Gastrocnemius medialis (tissue), 4 donors: Measurements from ENCODE around the gene FYN. TPM values are rescaled to one million over a fixed set of nuclear protein-coding genes. Genes with fewer than 3 reads are reported as not detected.

ENCODE experiments used
- ATAC-seq, 2 donors: fragments of 150-250 bp; one replicate each; pipeline ENCODE4 v1.9.1; 2016
- DNase-seq, 2 donors: peaks; one replicate each; pipeline ENCODE4 v3.0.0-alpha.2; 2019
- H3K27ac ChIP-seq, 4 donors: fragments of 200-600 bp; sonication (generic); 1 replicate in 1 of 4; 2 replicates in 3 of 4; pipeline ENCODE4 v1.5.1; 2016 to 2018; ENCODE audit warnings: mild to moderate bottlenecking in 2 of 4, moderate library complexity in 1 of 4
- H3K27me3 ChIP-seq, 3 donors: fragments of 200-600 bp; sonication (generic) in 2 of 3; 1 replicate in 1 of 3; 2 replicates in 2 of 3; pipeline versions ENCODE4 v1.5.1 to v1.6.0; 2016 to 2019; ENCODE audit warnings: mild to moderate bottlenecking in 1 of 3, moderate library complexity in 1 of 3
- H3K36me3 ChIP-seq, 2 donors: fragments of 200-600 bp; sonication (generic) in 1 of 2; one replicate each; pipeline ENCODE4 v1.5.1; 2017 to 2018
- H3K4me1 ChIP-seq, 2 donors: fragments of 200-600 bp; sonication (generic) in 1 of 2; one replicate each; pipeline ENCODE4 v1.5.1; 2016 to 2017; ENCODE audit warnings: mild to moderate bottlenecking in 2 of 2
- H3K4me3 ChIP-seq, 4 donors: fragments of 200-600 bp; sonication (generic) in 3 of 4; 1 replicate in 1 of 4; 2 replicates in 3 of 4; pipeline ENCODE4 v1.5.1; 2016 to 2019; ENCODE audit warnings: mild to moderate bottlenecking in 2 of 4
- H3K9me3 ChIP-seq, 3 donors: fragments of 200-600 bp; sonication (generic) in 2 of 3; 1 replicate in 1 of 3; 2 replicates in 2 of 3; pipeline ENCODE4 v1.5.1; 2016 to 2019
- CTCF ChIP-seq, 5 experiments: fragments of 450-650 bp in 3 of 5; fragments of 200-600 bp in 2 of 5; sonication (generic) in 2 of 5; IDR thresholded peaks in 4 of 5; conservative IDR thresholded peaks in 1 of 5; 1 replicate in 4 of 5; 2 replicates in 1 of 5; pipeline ENCODE4 v1.5.1; 2016 to 2019; ENCODE audit warnings: antibody characterized with exemption in 5 of 5, mild to moderate bottlenecking in 3 of 5, moderate library complexity in 3 of 5
- POLR2A ChIP-seq, 2 donors: fragments of 450-650 bp; IDR thresholded peaks; one replicate each; pipeline ENCODE4 v1.6.1; 2017; ENCODE audit warnings: antibody characterized with exemption in 2 of 2, mild to moderate bottlenecking in 2 of 2, moderate library complexity in 2 of 2
- in situ Hi-C, 4 donors: fragments of 200-750 bp; cut with MboI; loops; one replicate each; pipeline versions ENCODE4 v1.15.0 to v1.8.0; 2017; ENCODE audit warnings: low sequenced_read_pairs in 4 of 4
- intact Hi-C: fragments of 100-400 bp; cut with DNase I; formaldehyde crosslinking; loops from one replicate; pipeline ENCODE4 v1.15.1; 2023; ENCODE audit warnings: low total_unique reads
- total RNA-seq, 4 donors: library from RNA; depleted of rRNA; stranded (reverse); fragments of >200 nt; gene quantifications; one replicate each; pipeline versions ENCODE4 v1.1.0 to v1.2.3, GENCODE V29; 2016

Gene FYN
- total RNA-seq, 4 donors from 2014 or later: 9.2 to 36.8 (median 17.0) TPM

GRCh38 chr6:111709201-111709600 lies 164.1 kb downstream of the FYN start:
- Histone ChIP-seq H3K4me1 (peaks cover 28 to 31% of the 10 kb centered on the region in 2 donors), H3K9me3 (no peaks in the 10 kb centered on the region), H3K4me3 (no peak overlapping the region), H3K36me3 (no peaks in the 10 kb centered on the region), H3K27me3 (no peaks in the 10 kb centered on the region), H3K27ac (no peak overlapping the region)
- no peak for DNase-seq
- intact Hi-C loops: no loop called here
- in situ Hi-C loops: loop anchor here (5.0 to 10.0 kb wide), 3 partner anchors 288 to 336 kb away; no protein-coding TSS in a partner anchor
- no peak for ATAC-seq
- TF ChIP-seq CTCF (IDR thresholded peaks at IDR 0.05 in 4 of 5, conservative IDR thresholded peaks at IDR 0.05 in 1 of 5): no peak
- no peak for TF ChIP-seq POLR2A (IDR thresholded peaks at IDR 0.05)

GRCh38 chr6:111707773-111708172 lies 165.5 kb downstream of the FYN start:
- H3K4me1 ChIP-seq: peaks cover 28% of the 10 kb centered on the region in 2 donors
- H3K36me3 ChIP-seq: no peaks in the 10 kb centered on the region
- no peaks in the 10 kb centered on the region for H3K9me3 ChIP-seq
- ATAC-seq (no peak), DNase-seq (no peak)
- H3K27me3 ChIP-seq: no peaks in the 10 kb centered on the region
- in situ Hi-C loops (loop anchor here (5.0 to 10.0 kb wide), 3 partner anchors 290 to 337 kb away; no protein-coding TSS in a partner anchor), intact Hi-C loops (no loop called here)
- H3K4me3 ChIP-seq: no peak overlapping the region
- H3K27ac ChIP-seq: no peak overlapping the region
- no peak for TF ChIP-seq CTCF (IDR thresholded peaks at IDR 0.05 in 4 of 5, conservative IDR thresholded peaks at IDR 0.05 in 1 of 5)
- no peak for TF ChIP-seq POLR2A (IDR thresholded peaks at IDR 0.05)

GRCh38 chr6:111706841-111707391 lies 166.3 kb downstream of the FYN start:
- TF ChIP-seq POLR2A (IDR thresholded peaks at IDR 0.05): no peak
- no peak for TF ChIP-seq CTCF (IDR thresholded peaks at IDR 0.05 in 4 of 5, conservative IDR thresholded peaks at IDR 0.05 in 1 of 5)
- Histone ChIP-seq H3K27ac (no peak overlapping the region), H3K9me3 (no peaks in the 10 kb centered on the region), H3K4me1 (peaks cover 19 to 20% of the 10 kb centered on the region in 2 donors), H3K36me3 (no peaks in the 10 kb centered on the region), H3K27me3 (no peaks in the 10 kb centered on the region), H3K4me3 (no peak overlapping the region)
- DNase-seq (no peak), ATAC-seq (no peak)
- in situ Hi-C loops (loop anchor here (5.0 to 10.0 kb wide), 3 partner anchors 290 to 338 kb away; no protein-coding TSS in a partner anchor), intact Hi-C loops (no loop called here)

GRCh38 chr6:111703723-111704122 lies 169.5 kb downstream of the FYN start:
- ATAC-seq (no peak), DNase-seq (no peak)
- H3K4me1 ChIP-seq: no peaks in the 10 kb centered on the region
- no peak overlapping the region for H3K27ac ChIP-seq
- intact Hi-C loops: no loop called here
- no peaks in the 10 kb centered on the region for H3K27me3 ChIP-seq
- H3K36me3 ChIP-seq: no peaks in the 10 kb centered on the region
- in situ Hi-C loops: loop anchor here in 1 of 4 donors (10.0 kb wide), 1 partner anchor 341 kb away; no protein-coding TSS in a partner anchor
- TF ChIP-seq POLR2A (IDR thresholded peaks at IDR 0.05) (no peak), CTCF (IDR thresholded peaks at IDR 0.05 in 4 of 5, conservative IDR thresholded peaks at IDR 0.05 in 1 of 5) (no peak)
- H3K9me3 ChIP-seq: no peaks in the 10 kb centered on the region
- H3K4me3 ChIP-seq: no peak overlapping the region
